ENCODE data around the gene EGFR. TPM values are rescaled to one million over a fixed set of nuclear protein-coding genes. Genes with fewer than 3 reads are reported as not detected.

Gene EGFR
- total RNA-seq, 1 experiment from 2014 or later: 448 TPM

- H3K4me1 Mint-ChIP-seq (ENCODE audit: insufficient read depth, unreplicated experiment): no peaks in the 10 kb centered on the region
- TF ChIP-seq CTCF (IDR thresholded peaks at IDR 0.05; ENCODE audit: unreplicated experiment): no peak
- DNase-seq (ENCODE audit: unreplicated experiment): no peak
- CTCF ChIA-PET: no interaction called here
- no TSS peak for BruUV-seq (replicated peaks)
- no peaks in the 10 kb centered on the region for H3K36me3 Mint-ChIP-seq (ENCODE audit: insufficient read depth, unreplicated experiment)
- POLR2A ChIA-PET: no interaction called here
- H3K27me3 Mint-ChIP-seq (ENCODE audit: insufficient read depth, unreplicated experiment): peaks cover 56% of the 10 kb centered on the region
- no peak overlapping the region for H3K27ac Mint-ChIP-seq (ENCODE audit: low read depth, unreplicated experiment)
- H3K9me3 Mint-ChIP-seq (ENCODE audit: unreplicated experiment): peaks cover 7% of the 10 kb centered on the region
- H3K4me3 Mint-ChIP-seq (ENCODE audit: unreplicated experiment): no peak overlapping the region
- intact Hi-C loops (cut with micrococcal nuclease): no loop called here
Observed at GRCh38 chr7:55235115-55235514, 216.3 kb downstream of the EGFR start.

DNA sequence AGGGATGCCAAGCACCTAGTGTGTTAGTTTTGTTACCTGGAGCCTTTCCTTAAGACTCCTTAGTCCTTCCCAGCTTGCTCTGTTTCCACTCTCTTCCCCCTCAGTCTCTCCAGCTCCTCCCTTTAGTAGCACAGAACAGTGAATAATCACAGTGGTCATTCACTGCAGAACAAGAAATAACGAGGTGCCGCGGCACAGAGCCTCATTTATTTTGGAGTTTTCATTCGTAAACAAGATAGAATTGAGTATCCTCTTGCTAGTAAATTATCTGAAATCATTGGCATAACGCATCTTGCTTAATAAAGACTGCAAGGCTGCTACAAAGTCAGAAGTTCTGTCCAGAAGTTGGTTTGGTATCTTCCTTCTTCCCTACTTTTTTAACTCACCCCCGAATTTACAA lies 217.0 kb downstream of the EGFR start:
- Mint-ChIP-seq H3K4me1 (ENCODE audit: insufficient read depth, unreplicated experiment) (no peaks in the 10 kb centered on the region), H3K4me3 (ENCODE audit: unreplicated experiment) (no peak overlapping the region), H3K27me3 (ENCODE audit: insufficient read depth, unreplicated experiment) (peaks cover 56% of the 10 kb centered on the region), H3K9me3 (ENCODE audit: unreplicated experiment) (no peaks in the 10 kb centered on the region), H3K27ac (ENCODE audit: low read depth, unreplicated experiment) (no peak overlapping the region), H3K36me3 (ENCODE audit: insufficient read depth, unreplicated experiment) (no peaks in the 10 kb centered on the region)
- POLR2A ChIA-PET: no interaction called here
- no peak for DNase-seq (ENCODE audit: unreplicated experiment)
- no TSS peak for BruUV-seq (replicated peaks)
- intact Hi-C loops (cut with micrococcal nuclease): no loop called here
- TF ChIP-seq CTCF (IDR thresholded peaks at IDR 0.05; ENCODE audit: unreplicated experiment): no peak
- CTCF ChIA-PET: no interaction called here

DNA sequence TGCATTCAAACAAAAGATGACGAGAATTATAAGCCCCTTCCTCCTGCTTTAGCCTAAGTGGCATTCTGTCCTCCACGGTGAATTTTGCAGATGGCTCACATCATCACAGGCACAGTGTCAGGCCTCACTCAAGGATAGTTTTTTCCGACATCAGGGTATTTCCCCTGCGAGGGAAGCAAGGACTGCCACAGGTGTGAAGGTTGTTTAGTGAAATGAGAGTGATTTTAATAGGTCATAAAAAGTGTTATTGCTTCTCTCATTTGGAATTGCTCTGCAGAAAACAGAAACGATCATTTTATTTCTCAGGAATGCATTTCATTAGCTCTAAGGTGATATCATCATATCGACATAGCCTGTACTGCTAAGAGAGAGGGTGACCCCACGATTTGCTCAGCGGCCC lies 217.7 kb downstream of the EGFR start:
- Mint-ChIP-seq H3K36me3 (ENCODE audit: insufficient read depth, unreplicated experiment) (no peaks in the 10 kb centered on the region), H3K9me3 (ENCODE audit: unreplicated experiment) (no peaks in the 10 kb centered on the region), H3K27me3 (ENCODE audit: insufficient read depth, unreplicated experiment) (peaks cover 52% of the 10 kb centered on the region), H3K4me3 (ENCODE audit: unreplicated experiment) (no peak overlapping the region), H3K4me1 (ENCODE audit: insufficient read depth, unreplicated experiment) (no peaks in the 10 kb centered on the region), H3K27ac (ENCODE audit: low read depth, unreplicated experiment) (no peak overlapping the region)
- no TSS peak for BruUV-seq (replicated peaks)
- TF ChIP-seq CTCF (IDR thresholded peaks at IDR 0.05; ENCODE audit: unreplicated experiment): no peak
- intact Hi-C loops (cut with micrococcal nuclease): no loop called here
- no peak for DNase-seq (ENCODE audit: unreplicated experiment)
- CTCF ChIA-PET: interaction anchor here (0.9 kb wide), 1 partner anchor 13 kb away, joined by 6 read pairs; no protein-coding TSS in a partner anchor
- POLR2A ChIA-PET: no interaction called here

- Mint-ChIP-seq H3K27ac (ENCODE audit: low read depth, unreplicated experiment) (no peak overlapping the region), H3K4me3 (ENCODE audit: unreplicated experiment) (no peak overlapping the region), H3K36me3 (ENCODE audit: insufficient read depth, unreplicated experiment) (no peaks in the 10 kb centered on the region), H3K27me3 (ENCODE audit: insufficient read depth, unreplicated experiment) (peaks cover 52% of the 10 kb centered on the region), H3K4me1 (ENCODE audit: insufficient read depth, unreplicated experiment) (no peaks in the 10 kb centered on the region), H3K9me3 (ENCODE audit: unreplicated experiment) (no peaks in the 10 kb centered on the region)
- BruUV-seq (replicated peaks): no TSS peak
- ChIA-PET POLR2A (interaction anchor here (0.6 kb wide), 1 partner anchor 333 kb away, joined by 3 read pairs; no protein-coding TSS in a partner anchor), CTCF (interaction anchor here (0.9 to 1.2 kb wide), 3 partner anchors 12 to 18 kb away, joined by 3 to 7 read pairs (median 6); no protein-coding TSS in a partner anchor)
- intact Hi-C loops (cut with micrococcal nuclease): no loop called here
- DNase-seq (ENCODE audit: unreplicated experiment): no peak
- TF ChIP-seq CTCF (IDR thresholded peaks at IDR 0.05; ENCODE audit: unreplicated experiment): no peak
Observed at GRCh38 chr7:55237156-55237893, 218.5 kb downstream of the EGFR start.
